HG02610 (cell line): ENCODE results near the gene NBEAL2.
"Not testable (repeated sequence)": the region's sequence is repeated elsewhere in the genome, so short reads cannot be mapped to it uniquely, and the experiment has no call there.

Experiments
- ATAC-seq: cut with Tn5 transposase; IDR thresholded peaks from one replicate; pipeline ENCODE4 v1.9.1; 2021; ENCODE audit warnings: mild to moderate bottlenecking, moderate library complexity; ENCODE audit not compliant: unreplicated experiment

Gene NBEAL2

DNA sequence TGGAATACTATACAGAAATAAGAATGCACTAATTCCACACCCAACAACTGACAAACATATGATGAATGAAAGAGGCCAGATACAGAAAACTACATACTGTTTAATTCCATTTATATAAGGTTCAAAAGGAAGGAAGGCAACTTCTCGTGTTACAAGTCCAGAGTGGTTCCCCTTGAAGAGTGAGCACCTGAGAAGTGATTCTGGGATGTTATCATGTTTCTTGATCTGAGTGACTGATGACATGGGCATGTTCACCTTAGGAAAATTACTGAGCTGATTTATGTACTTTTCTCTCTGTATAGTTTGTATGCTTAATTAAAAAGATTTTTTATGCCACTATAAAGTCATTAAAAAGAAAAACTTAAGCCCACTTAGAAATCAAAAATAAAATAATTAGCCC is 16.5 kb upstream of the NBEAL2 start:
- ATAC-seq: no peak

DNA sequence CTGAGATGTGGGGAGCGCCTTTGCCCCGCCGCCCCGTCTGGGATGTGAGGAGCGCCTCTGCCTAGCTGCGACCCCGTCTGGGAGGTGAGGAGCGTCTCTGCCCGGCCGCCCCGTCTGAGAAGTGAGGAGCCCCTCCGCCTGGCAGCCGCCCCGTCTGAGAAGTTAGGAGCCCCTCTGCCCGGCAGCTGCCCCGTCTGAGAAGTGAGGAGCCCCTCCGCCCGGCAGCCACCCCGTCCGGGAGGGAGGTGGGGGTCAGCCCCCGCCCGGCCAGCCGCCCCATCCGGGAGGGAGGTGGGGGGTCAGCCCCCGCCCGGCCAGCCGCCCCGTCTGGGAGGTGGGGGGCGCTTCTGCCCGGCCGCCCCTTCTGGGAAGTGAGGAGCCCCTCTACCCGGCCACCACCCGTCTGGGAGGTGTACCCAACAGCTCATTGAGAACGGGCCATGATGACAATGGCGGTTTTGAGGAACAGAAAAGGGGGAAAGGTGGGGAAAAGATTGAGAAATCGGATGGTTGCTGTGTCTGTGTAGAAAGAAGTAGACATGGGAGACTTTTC is 15.4 kb upstream of the NBEAL2 start:
- not testable (repeated sequence) for ATAC-seq

DNA sequence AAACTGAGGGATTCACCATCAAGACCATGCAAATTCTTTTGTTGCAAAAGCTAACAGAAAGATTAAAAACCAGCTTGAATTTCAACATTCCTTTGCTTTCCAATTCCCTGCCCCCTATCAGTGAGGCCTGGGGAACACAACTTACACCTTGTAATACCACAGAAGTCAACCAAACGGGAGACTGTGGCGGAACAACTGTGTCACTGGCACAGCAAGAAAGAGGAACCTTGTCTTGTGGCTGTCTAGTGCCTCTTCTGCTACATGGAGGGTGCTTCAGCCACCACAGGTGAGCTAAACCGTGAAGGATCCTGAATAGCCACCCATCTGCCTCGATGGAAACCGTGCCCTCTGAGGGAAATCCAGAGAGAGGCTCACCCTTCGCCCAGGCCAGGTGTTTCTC is 14.3 kb upstream of the NBEAL2 start:
- peak; percentile 61 for ATAC-seq

DNA sequence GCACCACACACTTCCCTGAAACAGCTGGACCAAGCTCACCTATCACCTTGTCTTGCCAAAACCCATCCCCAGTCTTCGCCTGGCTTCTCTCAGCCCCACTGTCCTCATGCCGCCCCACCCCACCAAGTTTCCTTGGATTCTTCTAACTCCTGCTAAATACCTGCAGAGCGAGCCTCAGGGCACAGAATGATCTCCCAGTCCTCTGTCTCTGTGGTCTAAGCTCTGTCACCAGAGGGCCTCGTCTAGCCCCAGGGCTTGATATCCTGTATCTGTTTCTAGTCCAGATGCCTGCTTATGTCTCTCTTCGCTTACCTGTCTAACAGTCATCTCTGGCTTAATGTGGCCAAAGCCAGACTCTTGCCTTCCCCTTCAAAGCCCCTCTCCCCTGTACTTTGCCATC is 12.7 kb upstream of the NBEAL2 start:
- ATAC-seq: no peak

DNA sequence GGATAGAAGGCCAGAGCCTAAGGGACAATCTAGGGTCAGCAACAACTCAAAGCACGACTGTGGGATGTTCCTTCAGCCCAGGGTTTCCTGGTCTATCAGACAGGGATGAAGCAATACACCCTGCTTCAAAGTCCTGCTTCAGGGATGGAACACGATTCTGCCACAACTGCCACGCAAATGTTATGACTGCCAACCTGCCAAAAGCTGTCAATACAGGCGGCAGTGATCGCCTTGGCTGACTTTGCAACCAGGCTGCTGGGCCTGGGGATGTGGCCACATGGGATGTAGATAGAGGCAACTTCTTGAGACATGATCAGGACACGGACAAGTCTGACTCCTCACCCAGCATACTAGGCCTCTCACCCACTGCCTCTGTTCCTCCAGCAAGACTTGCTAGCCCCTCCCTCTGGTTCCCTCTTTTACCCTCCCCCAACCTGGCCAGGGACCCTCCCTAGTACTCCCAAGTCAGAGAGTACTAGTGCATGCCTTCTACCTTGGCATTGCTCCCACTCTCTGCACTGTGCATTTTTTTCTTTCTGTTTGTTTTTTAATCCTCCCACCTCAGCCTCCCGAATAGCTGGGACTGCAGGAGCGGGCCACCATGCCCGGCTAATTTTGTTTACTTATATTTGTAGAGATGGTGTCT is 10.6 kb upstream of the NBEAL2 start:
- ATAC-seq: no peak

DNA sequence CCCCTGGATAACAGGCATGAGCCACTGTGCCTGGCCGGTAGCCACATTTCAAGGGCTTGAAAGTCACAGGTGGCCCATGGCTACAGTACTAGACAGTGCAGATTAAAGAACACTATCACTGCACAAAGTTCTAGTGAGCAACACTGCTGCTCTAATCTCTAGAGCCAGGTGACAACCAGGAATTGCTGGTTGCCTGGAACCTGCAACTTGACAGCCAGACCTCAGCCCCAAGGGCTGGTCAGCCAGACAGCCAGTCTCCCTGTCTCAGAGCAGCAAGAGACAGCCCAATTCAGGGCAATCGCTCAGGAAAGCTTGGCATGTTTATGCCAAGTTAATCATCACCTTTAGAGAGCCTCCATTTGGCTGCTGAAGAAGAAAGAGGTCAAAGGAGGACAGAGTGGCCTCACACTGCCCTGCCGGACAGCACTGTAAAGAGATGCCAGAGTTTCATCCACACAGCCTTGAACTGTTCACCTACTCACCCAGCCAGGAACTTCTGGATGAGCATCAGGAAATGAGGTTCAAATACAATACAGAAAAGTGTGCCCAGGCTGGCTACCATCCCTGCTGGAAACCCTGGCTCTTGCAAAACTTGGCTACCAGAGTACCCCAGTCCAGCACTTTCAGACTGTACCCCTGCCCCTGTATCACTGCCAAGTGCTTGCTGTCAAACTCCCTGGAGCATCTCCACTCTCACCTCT is 8.9 kb upstream of the NBEAL2 start:
- ATAC-seq: no peak

DNA sequence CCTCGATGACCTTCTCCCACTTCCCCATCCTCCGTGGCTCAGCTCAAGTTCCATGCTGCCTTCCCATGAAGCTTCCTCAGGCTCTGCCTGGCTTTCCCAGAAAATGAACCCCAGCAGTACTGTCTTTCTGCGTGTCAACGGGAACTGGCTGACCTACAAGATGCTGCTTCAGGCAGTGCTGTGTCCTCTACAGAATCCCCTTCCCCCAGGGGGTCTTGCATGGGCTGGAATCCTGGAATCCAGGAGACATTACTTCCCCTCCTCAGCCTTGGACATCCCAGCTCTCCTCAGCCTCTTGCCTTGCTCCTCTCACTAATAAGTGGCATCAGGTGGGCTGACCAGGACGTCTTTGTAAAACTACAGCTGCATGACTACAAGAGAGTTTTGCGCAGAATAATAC is 8.3 kb upstream of the NBEAL2 start:
- no peak for ATAC-seq

DNA sequence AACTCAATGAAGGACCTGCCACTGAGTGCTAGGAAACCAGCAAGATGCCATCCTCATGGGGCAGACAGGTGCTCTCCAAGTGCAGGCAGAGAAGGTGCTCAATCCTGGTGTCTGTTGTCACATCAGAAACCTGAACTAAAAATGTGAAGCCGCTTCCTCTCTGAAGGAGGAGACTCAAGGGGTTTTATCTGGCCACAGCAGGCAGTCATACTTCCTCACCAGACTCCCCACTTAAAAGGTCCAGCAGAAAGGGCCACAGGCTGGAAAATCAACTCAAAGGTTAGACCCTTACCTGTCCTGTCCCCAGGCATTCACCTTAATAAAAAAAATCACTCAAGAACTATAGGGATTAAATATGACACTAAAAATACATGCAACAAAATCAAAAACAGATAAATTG is 7.7 kb upstream of the NBEAL2 start:
- no peak for ATAC-seq

DNA sequence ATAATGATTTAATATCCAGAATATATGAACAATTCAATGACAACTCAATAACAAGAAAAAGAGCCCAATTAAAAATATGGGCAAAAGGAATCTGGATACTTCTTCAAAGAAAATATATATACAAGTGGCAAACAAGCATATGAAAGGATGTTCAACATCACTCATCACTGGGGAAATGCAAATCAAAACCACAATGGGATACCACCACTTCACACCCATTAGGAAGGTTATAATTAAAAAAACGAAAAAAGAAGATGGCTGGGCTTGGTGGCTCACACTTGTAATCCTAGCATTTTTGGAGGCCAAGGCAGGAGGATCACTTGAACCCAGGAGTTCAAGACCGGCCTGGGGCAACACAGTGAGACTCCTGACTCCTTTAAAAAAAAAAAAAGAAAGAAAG is 7.1 kb upstream of the NBEAL2 start:
- no peak for ATAC-seq

DNA sequence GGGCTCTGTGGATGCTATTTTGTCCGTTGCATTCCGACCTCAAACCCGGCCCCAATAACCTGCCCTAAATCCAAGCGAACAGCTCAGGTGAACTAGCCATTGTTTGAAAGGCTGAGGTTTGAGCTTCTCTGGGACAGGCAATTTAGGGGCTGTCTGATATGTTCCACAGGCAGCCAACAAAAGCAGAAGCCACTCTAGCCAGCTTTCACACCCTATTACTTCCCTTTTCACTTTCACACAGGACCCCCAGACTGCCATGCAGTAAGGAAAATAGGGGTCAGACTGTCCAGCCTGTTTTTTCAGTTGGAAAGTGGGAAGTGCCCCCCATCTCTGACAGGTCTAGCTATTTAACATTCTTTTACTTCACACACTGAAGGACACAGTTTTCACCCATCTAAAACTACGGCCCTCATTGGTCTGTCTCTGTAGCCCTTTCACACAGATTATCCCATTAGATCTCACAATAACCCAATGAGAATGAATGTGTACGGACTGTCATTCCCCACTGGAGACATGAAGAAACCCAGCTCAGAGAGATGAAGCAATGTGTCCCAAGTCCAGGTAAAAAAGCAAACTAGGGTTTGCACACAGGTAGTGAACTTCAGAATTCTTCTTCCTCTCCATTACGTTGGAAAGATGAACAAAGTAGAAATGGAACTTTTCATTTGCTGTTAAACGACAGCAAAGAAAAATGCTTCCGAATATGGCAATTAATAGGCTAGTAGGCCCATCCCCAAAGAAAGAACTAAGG is 4.9 kb upstream of the NBEAL2 start:
- no peak for ATAC-seq

DNA sequence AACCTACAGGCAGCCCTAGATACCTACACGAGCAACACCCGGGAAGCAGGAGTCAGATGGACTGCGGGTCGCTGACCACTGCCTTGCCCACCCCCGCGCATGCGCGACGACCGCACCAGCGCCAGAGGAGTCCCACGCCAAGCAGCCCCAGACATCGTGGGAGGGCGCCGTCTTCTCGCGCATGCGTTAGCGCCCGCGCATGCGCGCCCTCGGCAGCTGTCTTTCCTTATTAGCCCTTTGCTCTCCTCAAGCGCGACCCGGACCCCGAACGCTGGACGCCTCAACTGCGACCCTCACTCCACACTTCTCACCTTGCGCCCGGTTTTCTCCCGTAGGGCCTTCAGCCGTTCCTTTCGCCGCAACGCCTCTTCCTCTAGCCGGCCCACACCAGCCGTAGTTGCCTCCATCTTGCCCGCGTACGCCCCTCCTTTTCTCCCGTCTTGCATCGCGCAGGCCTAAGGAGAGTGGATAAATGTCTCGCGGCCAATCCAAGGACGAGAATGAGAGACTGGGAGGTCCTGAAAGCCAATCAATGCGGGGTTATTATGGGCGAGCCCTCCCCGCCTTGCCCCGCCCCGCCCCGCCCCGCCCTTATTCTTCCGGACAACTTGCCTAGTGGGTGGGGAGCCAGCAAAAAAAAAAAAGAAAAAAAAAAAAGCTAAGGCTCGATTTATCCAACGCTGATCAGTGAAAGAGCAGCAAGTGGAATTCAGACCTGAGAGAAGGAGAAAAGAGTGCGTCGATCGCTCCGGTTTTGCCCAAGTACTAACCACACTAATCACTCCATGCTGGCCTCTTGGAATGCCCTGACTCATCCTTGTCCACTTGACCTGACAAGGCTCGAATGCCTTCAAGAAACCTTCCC is 2.9 kb upstream of the NBEAL2 start, which contains the start of gene CCDC12:
CCDC12 (minus strand) TSS at position 420 of the 865 bp plus-strand sequence; CDS start at position 407, 13 bp downstream.
- peak; percentile 55 for ATAC-seq

DNA sequence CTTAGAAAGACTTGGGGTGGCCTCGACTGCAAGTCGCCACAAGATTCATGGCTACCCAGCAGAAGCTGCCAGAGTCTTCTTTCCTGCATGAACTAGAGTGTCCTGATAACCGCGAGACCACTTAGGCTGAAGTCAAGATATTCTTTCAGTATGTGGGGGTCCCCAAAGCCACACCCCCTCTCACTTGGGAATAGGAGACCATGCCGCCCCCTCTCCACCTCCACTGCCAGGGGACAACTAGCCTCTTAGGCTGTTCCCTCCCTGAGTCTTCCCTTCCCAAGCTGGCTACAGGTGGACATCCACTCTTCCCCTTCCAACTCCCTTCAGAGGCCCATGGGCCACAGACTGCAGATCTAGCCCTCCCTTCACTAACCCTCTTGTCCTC is 1.7 kb upstream of the NBEAL2 start:
- no peak for ATAC-seq

DNA sequence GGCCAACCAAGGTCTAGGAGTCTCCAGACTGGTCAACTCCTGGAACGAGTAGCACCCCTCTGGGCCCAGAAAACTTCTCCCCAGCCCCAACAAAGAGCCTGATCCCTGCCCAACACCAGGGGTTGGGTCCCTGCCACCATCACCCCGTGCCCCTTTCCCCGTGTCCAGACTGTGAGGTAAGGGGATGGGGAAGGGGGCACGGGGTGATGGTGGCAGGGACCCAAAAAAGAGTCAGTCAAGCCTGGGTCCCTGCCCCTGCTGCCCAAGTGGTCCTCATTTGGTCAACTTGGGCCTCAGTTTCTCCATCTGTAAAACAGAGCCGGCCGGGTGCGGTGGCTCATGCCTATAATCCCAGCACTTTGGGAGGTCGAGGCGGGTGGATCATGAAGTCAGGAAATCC is 1.1 kb upstream of the NBEAL2 start:
- ATAC-seq: no peak

DNA sequence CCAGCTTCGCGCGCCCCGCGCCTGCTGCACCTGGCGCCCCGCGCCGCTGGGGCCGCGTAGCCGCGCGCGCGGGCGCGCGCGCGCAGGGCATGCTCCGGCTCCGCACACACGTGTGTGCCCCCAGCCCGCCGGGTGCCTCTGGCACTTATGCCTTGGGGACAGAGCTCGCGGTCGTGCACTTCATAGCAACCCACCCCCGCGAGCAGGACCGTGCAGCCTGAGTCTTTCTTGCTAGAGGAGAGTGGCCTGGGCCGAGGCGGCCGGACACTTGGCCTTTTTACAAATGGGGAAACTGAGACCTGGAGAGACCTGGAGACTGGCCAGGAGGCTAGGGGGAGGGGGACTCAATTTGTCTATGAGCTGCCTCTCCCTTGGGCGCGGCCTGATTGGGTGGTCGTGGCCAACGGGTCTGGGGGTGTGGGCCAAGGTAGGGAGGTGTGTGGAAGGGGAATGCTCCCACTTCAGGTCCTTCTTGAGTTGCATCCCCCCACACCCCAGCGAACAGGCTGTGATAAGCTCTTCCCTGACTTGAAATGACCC is 562 bp downstream of the NBEAL2 start:
- ATAC-seq: peak; percentile 3

DNA sequence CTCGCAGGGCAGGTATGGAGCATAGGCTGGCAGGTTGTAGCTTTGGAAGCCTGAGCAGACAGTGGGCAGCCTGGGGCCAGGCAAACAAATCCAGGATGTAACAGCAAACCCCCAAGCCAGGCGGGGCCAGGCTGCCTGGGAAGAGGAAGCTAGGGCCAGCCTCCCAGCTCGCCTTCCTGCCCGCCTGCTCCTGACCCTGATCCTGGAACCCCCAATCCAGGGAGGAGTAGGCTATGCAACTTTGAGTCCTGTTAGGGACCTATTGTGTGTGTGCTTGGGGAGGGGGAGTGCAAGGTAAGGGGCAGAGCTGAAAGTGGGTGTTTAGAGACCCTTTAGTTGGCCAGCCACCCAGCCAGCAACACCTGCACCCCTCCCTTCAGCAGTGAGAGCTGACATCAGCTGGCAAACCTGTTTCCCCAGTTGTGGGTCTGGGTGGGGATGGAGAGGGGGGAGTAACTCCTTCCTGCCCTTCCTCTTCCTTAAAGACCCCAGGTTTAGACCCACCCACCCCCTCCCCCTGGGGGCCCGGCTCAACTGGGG is 2.5 kb downstream of the NBEAL2 start:
- no peak for ATAC-seq

DNA sequence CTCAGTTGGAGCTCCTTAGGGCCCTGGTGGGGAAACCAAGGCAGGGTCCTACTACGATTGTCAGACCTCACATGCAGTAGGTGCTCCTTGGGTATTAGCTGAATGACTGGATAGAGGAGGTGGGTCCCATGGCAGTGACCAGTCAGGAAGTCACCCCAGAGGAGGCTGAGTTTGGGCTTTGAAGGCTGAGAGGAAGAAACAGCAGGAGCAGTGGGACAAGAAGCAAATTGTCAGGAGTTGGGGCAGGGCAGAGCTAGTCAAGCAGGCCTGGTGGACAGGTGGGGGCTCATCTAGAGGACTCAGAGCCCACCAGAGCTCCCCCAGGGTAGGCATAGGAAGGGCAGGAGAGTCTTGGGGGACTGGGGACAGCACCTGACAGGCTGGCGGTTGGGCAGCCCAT is 3.1 kb downstream of the NBEAL2 start:
- ATAC-seq: no peak

DNA sequence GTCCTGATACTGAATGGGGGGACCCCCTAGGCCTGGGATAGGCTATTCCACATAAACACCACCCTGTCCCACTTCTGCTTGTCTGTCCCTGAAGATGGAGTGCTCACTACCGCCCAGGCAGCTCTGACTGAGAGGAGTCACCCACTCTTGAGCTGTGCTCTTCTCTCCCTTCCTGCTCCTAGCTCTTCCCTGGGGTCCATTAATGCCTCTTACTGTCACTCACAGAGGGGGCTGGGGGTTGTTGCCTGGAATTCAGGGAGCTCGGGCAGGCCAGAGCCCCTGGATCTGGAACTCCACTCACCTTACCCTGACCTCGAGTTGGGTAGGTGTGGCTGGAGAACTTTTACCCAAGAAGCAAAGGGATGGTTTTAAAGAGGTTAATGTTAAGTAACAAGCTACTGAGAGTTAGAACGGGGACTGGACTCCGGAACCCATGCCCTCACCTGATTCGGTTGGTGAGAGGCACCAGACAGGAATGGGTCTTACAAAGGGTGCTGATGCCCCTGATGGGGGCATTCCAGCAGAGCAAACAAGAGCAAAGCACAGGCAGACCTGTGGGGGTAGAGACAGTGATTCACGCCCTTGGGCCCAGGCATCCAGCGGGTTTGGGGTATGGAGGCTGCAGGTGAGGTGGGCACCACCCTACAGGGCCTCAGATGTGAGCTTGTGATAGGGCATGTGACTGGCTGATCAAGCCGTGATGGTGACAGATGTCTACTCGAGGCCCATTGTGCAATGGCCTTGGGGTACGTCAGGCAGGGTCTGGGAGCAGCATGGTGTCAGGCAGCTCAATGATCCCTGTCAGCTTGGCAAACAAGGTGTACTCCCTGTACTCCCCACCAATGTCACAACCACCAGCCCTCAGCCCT is 5.4 kb downstream of the NBEAL2 start:
- no peak for ATAC-seq

DNA sequence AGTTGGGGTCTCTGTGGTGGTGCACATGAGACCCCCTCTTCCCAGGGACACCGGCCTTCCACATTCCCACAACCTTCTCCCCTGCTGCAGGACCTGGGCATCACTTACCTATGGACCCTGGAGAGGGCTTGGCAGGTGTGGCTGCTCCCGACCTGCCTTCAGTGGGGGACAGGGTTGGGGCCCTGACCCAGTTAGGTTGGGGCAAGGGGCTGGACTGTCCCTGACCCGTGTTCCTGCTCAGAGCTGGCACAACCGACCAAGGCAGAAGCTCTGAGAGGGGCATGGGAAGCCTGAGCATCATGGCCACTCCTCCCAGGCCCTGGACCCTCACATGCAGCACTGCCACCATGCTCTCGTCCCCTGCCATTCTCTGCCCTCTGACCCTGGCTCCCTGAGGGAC is 6.1 kb downstream of the NBEAL2 start:
- no peak for ATAC-seq

DNA sequence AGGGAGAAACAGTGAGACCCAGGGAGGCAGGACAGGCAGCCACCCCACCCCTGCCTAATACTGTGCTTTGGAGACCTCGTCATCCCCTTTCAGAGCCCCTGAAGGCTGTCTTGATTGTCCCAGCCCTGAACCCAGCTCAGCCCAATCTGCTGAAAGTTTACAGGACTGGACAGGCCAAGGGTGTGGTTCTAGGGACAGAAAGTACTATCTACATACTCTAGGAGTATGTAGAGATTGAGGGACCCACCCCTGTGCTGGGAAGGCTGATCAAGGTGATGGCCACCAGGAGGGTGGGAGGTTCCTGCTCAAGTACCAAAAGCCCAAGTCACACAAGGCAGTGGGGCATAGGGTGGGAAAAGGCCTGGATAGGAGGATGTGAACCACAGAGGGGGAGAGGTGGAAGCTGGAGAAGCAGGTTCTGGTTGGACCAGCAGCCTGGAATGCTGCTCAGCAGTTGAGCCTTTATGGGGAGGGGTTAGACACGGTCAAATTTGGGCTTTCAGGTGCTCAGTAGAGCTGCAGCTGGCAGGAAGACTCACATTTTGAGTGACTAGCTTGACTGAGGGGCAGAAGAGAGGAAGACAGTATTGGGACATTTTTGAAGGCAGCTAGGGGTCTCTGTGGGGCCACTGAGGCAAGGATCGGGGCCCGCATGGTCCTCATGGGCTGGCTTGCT is 6.7 kb downstream of the NBEAL2 start:
- no peak for ATAC-seq
